Epithelial cell of proximal tubule (primary cell): ENCODE data around the gene DSG3. TPM values are rescaled to one million over a fixed set of nuclear protein-coding genes. Genes with fewer than 3 reads are reported as not detected.

Source experiments
- DNase-seq: peaks from one replicate; pipeline ENCODE4 v3.0.0-alpha.2; 2011; ENCODE audit warnings: low read depth
- H3K4me3 ChIP-seq: 2 replicates; pipeline ENCODE4 v1.5.1; 2011; ENCODE audit warnings: low read depth, mild to moderate bottlenecking, low read length
- total RNA-seq: library from RNA; depleted of rRNA; stranded (reverse); fragments of >200 nt; gene quantifications from 2 replicates; pipeline ENCODE4 v1.2.3, GENCODE V29; 2015
- TF ChIP-seq, protein P1 (sequence below): conservative IDR thresholded peaks from 2 replicates; pipeline ENCODE4 v1.5.1; 2012; ENCODE audit warnings: low read depth, mild to moderate bottlenecking, low read length

Gene DSG3
- total RNA-seq, 1 donor from 2014 or later: not detected

DNA sequence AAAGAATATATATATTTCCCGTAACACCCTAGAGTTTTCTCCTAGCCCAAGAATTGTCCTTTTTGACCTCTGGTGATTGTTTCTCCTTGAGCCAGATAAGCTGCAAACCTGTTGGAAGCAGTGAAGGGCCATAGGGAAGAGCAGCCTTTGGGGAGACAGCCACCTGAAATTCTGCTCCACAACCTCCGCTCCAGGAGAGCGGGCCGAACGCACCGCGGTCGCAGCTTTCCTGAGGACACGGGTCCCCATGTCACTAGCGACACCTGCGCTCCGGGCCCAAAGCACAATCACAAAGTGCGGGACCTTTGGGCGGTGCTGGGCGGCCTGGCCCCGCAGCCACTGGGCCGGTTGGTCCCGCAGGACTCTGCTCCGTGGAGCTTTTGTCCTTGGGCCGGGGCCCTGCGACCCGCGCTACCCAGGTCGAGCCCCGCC, 49.9 kb downstream of the DSG3 start:
- TF ChIP-seq, protein P1, sequence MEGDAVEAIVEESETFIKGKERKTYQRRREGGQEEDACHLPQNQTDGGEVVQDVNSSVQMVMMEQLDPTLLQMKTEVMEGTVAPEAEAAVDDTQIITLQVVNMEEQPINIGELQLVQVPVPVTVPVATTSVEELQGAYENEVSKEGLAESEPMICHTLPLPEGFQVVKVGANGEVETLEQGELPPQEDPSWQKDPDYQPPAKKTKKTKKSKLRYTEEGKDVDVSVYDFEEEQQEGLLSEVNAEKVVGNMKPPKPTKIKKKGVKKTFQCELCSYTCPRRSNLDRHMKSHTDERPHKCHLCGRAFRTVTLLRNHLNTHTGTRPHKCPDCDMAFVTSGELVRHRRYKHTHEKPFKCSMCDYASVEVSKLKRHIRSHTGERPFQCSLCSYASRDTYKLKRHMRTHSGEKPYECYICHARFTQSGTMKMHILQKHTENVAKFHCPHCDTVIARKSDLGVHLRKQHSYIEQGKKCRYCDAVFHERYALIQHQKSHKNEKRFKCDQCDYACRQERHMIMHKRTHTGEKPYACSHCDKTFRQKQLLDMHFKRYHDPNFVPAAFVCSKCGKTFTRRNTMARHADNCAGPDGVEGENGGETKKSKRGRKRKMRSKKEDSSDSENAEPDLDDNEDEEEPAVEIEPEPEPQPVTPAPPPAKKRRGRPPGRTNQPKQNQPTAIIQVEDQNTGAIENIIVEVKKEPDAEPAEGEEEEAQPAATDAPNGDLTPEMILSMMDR: no peak
- H3K4me3 ChIP-seq: peak overlapping the region; percentile 85
- no peak for DNase-seq

DNA sequence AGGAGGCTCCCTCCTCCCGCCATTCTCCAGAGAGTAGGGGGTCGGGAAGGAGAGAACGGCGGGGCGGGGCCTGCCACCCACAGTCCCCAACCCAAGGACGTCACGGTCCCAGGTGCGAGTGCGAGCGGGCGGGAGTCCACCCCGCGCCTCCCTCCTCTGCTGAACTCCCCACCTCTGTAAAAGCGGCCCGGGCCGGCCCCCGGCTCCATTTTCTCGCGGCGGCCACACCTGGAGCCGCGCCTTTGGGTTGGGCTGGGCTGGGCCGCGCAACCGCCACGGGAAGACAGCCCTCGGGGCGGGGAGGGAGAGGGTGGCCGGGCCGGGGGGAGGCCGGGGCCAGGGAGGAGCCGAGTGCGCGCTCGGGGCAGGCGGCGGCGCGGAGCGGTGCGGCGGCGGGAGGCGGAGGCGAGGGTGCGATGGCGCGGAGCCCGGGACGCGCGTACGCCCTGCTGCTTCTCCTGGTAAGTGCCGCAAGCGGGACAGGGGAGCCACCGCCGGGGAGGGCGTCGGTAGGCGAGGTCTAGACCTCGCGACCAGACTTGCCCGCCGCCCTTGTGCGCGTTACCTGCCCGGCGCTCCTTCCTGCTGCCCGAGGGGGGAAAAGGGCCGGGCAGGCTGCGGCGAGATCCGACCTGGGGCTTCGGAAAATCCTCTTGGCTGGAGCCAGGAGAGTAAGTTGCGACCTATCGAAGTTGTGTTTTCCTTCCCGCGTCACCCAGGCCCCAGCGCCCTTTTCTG, 50.5 kb downstream of the DSG3 start, which contains the start of gene DSG2:
DSG2 (plus strand) TSS at position 342 of the 738 bp plus-strand sequence; CDS start at position 417, 75 bp downstream.
- DNase-seq: no peak

DNA sequence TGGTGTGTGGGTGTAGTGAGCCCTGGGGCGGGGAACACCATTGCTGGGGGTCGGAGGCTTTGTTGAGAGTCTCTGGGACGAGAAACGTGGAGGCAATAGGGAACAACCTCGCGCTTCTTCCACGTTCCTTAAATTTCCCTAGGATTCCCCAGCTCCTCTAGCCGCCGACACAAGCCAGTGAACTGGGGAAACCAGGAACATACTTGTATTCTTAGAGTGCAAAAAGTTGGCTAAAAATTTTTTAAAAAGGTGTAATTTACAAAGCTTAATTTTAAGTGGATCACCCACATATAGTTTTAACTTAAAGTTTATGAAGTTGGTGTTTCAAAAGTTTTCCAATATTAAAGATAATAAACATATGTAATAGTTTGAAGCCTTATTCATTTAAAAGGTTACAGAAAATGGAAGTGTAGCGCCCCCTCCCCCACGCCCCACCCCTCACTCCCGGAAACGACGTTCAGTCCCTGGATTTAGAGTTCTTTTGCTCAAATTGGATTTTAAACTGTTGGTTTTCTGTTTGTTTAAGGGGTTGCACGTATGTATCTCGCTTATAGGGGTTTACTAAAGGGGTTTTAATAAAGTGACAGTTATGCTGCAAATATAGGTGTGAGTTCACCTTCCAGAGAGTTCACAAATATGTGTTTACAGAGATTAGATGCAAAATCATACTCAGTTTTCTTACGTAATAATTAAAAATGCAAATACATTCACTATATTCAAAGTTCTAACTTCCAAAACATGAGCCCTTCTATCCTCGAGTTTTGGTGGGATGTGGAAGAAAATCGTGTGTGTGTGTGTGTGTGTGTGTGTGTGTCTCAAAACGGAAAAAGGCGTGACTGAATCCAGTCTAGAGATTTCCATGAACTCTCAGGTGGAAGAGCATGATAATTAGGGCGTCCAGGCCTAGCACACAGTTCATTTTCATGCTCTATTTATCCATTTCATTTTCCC, 51.3 kb downstream of the DSG3 start:
- DNase-seq: no peak
- H3K4me3 ChIP-seq: peak overlapping the region; percentile 85

More for the DNA sequence above, 50.5 kb downstream of the DSG3 start, which contains the start of gene DSG2:
- TF ChIP-seq, protein P1: no peak
- H3K4me3 ChIP-seq: peak within 1 kb of the TSS; percentile 85

DNA sequence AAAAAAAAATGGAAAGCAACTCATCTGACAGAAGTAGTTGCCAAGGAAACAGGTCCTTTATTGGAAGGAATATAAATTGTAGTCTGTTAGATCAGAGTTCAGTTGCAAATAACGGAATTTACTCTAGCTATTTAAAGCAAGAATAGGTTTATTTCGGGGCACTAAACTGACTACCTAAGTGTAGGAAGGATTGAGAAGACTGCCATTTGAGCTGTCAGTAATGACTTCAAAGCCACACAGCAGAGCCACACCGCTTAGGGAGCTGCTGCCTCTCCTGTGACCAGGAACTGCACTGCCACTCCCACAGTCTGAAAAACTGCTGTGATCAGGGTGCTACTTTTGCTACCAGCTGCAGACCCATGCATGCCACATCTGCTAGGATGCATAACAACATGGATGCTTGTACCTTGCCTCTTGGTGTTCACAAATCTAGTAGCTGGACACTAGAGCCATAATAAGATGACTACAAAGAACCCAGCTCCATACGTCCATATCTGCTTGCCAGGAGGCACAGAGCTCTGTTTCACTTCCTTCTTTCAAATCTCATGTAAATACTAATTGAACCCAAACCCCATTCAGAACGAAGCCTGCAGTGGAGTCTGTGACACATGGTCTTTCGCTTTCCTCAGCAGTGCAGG, 52.6 kb downstream of the DSG3 start:
- TF ChIP-seq, protein P1: no peak
- no peak overlapping the region for H3K4me3 ChIP-seq

More for the DNA sequence above, 51.3 kb downstream of the DSG3 start:
- TF ChIP-seq, protein P1: no peak

DNA sequence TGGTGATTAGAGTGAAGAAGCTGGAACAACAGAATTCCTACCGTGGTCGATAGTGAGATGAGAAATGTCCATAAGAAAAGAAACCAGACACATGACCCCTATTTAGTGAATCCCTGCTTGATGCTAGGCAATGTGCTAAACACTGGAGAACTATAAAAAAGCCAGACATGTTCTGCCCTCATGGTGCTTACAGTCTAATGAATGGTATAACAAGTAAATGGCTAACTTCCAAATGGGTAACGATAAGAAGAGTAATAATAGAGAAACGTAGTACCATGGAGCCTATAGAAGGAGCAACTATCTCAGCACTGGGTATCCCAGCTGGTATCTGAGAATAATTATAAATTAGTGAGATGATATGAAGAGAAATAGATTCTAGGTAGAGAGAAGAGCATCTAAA, 55.5 kb downstream of the DSG3 start:
- TF ChIP-seq, protein P1: no peak
- no peak for DNase-seq
- no peak overlapping the region for H3K4me3 ChIP-seq

More for the DNA sequence above, 52.6 kb downstream of the DSG3 start:
- no peak for DNase-seq

DNA sequence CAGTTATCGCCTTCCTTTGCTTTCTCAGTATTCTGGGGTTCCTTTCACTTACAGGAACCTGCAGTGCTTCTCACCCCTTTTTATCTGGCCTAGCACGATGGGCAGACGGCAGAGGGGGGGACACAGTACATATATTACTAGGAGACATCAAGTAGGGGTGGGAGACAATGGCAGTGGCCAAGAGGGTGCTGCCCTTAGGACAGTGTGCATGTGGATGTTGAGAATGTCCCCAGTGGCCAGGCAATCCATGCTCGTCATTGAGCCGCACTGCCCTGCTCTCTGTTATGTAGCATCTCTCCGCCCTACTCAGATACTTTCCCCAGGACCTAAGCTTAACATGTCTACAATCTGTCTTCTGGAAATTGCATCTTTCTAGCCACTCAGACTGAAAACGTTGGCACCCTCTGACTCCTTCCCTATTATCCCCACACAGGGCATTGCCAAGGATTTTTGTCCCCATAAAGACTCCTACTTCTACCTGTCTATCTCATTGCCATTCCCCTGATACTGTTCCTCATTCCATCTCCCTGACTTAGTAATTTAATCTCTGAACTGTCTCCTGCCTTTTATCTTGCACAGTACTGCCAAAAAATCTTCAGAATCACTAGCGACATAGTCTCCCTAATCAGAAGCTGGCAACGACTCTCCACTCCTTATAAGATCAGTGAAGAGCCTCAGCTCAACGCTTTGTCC, 57.1 kb downstream of the DSG3 start:
- H3K4me3 ChIP-seq: no peak overlapping the region
- TF ChIP-seq, protein P1: no peak
- DNase-seq: no peak
